NCI-H82 (cell line): ENCODE results near the gene ARCN1.

Source experiments
- DNase-seq: peaks from one replicate; lab custom pipeline; 2025; lab: John Stamatoyannopoulos, UW

The ARCN1 gene

DNA sequence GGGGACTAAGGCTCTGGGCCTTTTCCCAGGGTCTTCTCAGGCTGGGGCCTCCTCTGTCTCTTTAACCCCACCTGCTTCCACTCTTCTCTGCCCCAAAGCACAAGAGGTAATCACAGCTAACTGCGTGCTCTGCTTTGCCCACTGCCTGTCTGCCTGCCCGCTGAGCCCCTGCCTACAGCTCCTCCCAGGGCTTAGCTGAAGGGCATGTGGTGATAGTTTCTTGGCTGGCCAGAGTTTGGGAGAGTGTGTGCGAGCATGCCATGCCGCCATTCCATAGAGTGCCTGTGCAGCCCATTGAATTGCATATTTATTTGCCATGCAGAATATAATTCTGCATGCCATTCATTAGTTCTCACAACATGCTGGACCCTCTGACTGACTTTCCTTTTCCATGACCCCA lies 67.7 kb downstream of the ARCN1 start:
- DNase-seq, result no peak

DNA sequence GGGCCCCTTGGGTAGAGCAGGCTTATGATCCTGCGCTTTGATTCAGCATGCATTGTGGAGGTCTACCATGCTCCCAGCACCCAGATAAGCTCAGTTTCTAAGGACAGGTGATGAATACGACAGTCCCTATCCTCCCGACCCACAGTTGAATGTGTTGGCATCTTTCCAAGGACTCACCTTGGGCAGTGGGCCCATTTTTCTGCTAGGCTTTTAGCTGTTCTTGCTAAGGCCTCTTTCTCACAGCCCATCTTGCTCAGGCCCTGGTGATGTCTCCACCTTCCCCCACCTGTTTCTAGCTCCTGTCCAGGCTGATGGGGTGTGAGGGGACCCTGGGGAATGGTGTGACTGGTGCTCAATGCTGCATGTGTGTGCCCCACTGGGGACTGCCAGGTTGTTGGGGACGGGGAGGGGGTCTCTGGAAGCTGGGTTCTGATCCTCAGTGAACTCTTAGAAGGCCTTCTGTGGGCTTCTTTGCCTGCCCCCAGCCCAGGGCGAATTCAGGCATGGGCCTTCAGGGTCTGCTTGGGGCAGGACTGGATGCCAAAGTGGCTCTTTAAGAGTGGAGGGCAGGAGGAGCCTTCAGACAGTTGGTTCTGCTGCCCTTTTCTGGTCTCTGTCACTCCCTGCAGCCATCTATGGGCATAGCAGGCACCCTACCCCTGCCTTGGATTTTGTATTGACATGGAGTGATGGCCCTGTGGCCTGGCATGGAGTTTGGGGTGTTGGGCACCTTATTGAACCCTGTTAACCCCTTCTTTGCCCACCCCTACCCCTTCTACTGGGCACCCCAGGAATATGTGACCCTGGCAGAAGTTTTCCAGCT lies 68.3 kb downstream of the ARCN1 start:
- no peak for DNase-seq

DNA sequence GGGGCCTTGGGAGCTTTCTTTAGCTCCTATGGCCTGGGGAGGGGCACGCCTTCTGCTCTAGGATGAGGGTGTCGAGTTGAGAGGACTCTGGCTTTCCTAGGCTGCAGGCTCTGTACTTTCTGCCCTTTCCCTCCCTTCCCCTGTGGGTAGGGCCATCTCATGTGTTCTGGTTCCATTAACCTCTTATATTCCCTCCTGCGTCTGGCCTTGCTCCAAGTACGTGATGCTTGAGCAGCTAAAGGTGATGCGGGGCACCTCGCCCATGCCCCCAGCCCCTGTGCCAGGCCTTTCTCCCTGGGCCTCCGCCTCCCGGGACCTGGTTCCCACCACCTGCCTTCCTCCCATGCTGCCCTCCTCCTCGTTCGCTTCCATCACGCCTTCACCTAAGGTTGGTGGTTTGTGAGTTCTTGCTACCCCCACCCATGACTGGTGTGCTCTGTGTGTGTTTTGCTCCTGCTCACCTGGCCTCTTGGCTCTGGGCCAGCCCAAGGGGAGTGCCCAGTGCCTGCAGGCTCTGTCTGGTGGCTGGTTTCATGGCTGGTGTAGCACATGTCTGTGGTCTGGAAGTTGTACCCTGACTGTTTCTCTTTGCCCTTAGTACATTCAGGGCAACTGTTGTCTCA lies 69.3 kb downstream of the ARCN1 start:
- DNase-seq, result no peak

DNA sequence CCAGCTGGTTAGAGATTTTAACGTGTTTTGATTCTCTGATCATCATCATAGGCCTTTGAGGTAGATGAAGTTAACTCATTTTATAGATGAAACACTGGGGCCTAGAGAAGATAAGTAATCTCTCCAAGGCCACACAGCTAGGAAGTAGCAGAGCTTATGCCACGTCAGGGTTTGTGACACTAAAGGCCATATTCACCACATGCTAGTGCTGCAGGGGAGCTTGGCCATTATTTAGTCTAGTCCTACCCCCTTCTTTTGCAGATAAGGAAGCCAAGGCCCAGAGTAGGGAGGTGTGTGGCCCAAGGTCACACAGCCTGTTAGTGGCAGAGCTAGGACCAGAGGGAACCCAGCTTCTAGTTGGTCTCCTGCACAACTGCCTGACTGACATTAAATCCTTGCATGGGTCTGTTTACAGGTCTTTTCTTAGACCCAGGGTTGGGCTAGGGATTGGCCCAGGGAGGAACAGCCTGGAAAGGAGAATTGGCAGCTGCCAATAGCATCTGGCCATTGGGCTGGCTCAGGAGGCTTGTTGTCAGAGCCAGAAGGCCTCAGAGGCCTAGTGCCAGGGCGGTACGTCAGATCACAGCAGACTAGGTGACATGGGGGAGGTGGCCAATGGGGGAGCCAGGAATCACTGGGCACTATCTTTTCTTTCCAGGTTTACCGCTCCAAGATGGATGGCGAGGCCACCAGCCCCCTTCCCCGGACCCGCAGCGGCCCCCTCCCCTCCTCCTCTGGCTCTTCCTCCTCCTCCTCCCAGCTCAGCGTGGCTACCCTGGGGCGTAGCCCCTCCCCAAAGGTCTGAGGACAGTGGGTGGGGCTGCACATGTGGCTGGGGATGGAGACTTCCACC lies 71.2 kb downstream of the ARCN1 start:
- DNase-seq, result peak; percentile 15

DNA sequence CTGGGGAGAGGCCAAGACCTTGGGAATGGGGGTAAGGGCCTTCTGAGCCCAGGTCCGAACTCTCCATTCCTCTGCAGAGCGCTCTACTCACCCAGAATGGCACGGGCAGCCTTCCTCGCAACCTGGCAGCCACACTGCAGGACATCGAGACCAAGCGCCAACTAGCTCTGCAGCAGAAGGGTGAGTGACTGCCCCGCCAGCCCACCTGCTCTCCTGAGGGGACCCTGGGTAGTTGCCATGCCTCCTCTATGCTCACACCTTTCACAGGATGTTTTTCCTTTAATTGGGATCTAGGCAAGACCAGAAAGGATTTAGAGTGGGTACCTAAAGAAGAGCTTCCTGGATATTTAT lies 71.8 kb downstream of the ARCN1 start:
- no peak for DNase-seq

DNA sequence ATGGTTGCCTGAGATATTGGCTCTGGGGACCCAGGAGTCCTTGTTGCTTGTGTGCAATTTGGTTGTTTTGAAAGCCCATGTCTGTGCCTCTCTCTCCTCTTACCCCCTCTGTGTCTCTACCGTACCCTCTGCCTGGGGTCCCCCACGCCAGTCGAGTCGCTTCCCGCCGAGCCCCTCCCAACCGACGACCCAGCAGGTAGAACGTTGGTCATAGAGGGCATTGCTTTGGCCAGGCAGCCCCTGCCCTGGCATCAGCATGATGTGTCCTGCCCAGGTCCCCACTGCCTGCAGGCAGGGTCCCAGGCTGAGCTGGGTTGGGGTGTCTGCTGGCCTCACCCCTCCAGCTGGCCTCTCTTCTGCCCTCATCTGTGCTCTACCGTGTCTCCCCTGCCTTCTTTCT lies 72.3 kb downstream of the ARCN1 start:
- no peak for DNase-seq

DNA sequence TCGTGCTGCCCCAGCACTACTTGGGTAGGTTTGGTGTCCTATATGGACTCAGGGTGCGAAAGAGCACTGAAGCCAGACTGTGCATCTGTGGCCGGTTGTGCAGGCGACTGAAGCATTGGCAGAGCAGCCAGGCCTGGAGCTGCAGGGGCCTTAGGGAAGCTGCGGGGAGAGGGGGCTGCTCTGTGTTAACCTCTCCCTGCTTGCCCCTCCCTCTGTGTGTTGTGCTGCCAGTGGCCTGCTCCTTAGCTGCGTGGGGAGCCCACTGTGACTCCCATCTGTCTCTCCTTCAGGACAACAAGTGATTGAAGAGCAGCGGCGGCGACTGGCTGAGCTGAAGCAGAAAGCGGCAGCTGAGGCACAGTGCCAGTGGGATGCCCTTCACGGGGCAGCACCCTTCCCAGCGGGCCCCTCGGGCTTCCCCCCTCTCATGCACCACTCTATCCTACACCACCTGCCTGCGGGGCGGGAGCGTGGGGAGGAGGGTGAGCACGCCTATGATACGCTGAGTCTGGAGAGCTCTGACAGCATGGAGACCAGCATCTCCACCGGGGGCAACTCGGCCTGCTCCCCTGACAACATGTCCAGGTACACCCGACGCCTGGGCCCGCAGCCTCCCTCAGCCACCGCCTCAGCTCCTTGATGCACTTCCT lies 73.0 kb downstream of the ARCN1 start:
- no peak for DNase-seq

DNA sequence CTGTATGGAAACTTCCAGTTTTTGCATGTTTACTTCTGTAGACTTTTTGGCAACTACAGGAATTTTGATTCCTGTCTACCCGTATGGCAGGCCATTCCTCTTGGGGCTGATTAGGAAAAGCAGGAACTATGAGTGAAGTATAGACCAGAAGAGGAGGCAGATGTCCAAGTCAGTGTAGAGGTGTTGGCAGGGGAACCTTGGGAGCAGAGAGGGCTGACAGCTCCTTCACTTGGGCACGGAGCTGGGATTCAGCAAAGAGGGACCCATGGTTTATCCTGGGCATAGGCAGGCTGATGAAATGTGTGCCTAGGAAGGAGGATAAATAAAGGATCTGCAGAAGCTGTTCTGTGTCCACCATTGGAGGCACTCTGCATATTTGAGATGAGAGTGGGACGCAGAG lies 74.2 kb downstream of the ARCN1 start:
- DNase-seq, result no peak

DNA sequence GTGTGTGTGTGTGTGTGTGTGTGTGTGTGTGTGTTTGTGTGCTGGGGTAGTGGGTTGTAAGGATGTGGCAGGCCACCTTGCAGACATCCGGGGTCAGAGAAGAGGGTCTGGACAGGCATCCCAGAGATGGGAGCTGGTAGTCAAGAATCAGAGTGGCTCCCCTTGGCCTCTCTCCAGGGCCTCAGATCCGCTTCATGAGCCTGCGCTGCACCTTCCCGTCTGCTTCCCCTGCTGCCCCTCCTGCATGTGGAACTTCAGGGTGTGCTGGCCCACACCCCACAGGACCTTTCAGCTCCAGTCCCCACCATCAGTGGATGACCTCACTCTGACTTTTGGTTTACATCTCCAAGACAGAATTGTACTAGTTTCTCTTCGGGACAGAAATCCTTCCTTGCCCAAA lies 76.1 kb downstream of the ARCN1 start:
- no peak for DNase-seq

DNA sequence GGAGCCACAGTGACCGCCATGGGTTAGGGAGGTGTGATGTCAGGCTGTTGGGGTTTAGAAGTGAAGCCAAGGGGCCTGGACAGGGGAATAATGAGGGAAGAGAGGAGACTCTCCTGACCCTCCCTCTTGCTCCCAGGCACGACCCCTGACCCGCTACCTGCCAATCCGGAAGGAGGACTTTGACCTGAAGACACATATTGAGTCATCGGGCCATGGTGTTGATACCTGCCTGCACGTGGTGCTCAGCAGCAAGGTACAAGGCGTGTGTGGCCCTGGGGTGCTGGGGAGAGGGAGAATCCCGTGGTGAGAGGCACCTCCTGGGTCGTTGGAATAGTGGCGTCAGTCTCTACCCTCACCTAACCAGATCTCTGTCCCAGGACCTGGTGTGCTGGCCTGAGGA lies 77.7 kb downstream of the ARCN1 start:
- DNase-seq, result no peak

DNA sequence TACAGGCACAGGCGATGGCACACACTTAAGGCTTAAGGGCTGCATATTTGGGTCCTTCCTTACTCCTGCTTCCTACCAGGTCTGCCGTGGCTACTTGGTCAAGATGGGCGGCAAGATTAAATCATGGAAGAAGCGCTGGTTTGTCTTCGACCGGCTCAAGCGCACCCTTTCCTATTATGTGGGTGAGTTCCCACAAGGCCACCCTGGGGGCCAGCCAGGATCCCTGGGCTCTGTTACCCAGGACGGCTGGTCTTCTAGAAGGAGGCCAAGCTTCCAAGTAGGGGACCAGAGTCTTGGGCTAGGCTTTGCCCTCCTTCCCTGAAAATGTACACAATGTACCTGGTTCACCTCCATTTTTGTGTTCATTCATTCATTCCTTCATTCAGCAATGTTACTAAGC lies 78.2 kb downstream of the ARCN1 start:
- no peak for DNase-seq

DNA sequence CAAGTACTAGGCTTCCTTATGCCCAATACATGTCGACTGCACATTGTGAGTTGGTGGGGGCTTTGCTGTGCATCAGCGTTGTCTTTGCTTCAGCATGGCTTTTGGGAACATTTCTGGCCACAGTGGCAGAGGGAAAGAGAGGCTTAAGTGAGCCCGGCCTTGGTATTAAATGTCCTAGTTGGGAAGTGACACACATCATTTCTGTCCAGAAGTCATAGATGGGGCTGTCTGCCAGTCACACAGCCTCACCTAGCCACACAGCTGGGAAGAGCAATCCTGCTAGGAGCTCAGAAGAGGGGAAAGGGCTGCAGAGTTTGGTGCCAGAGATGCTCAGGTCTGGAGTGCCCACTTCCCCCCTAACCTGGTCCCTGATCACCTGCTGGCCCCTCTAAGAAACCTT lies 79.6 kb downstream of the ARCN1 start:
- DNase-seq, result no peak
